Prostate gland (tissue), 2 donors: ENCODE data around the gene HDAC8. TPM values are rescaled to one million over a fixed set of nuclear protein-coding genes. Genes with fewer than 3 reads are reported as not detected.

Experiments used
- DNase-seq: peaks from one replicate; pipeline ENCODE4 v3.0.0-alpha.2; 2019; ENCODE audit warnings: low spot score
- H3K27ac ChIP-seq, 2 donors: fragments of 200-600 bp; sonication (generic); 2 replicates each; pipeline ENCODE4 v1.5.1; 2017 to 2019
- H3K27me3 ChIP-seq: fragments of 200-600 bp; sonication (generic); replicated peaks from 2 replicates; pipeline ENCODE4 v1.5.1; 2019; ENCODE audit not compliant: insufficient read depth
- H3K36me3 ChIP-seq, 2 donors: fragments of 200-600 bp; sonication (generic); 1 replicate in 1 of 2; 2 replicates in 1 of 2; pipeline versions ENCODE4 v1.5.1 to v1.8.1; 2017 to 2019
- H3K4me1 ChIP-seq: fragments of 200-600 bp; sonication (generic); replicated peaks from 2 replicates; pipeline ENCODE4 v1.5.1; 2019
- H3K4me3 ChIP-seq, 2 donors: fragments of 200-600 bp; sonication (generic); 2 replicates each; pipeline ENCODE4 v1.5.1; 2017 to 2019
- H3K9me3 ChIP-seq: fragments of 200-600 bp; sonication (generic); 2 replicates; pipeline ENCODE4 v1.5.1; 2017
- POLR2A ChIP-seq: fragments of 450-650 bp; IDR thresholded peaks from one replicate; pipeline ENCODE4 v1.6.1; 2016; ENCODE audit warnings: antibody characterized with exemption, mild to moderate bottlenecking
- POLR2AphosphoS5 ChIP-seq: sonication (generic); formaldehyde crosslinking; IDR thresholded peaks from one replicate; pipeline ENCODE4 v1.6.1; 2017; ENCODE audit warnings: antibody characterized with exemption
- WGBS: methylation state at CpG from one replicate; pipeline ENCODE4 v1.1.5; 2018; 5-methylcytosine and 5-hydroxymethylcytosine counted together
- intact Hi-C: fragments of 100-400 bp; cut with DNase I; formaldehyde crosslinking; loops from one replicate; pipeline ENCODE4 v1.14.2; 2022
- total RNA-seq, 2 donors: library from RNA; depleted of rRNA; stranded (reverse); fragments of >200 nt; gene quantifications; one replicate each; pipeline ENCODE4 v1.1.0, GENCODE V29; 2016
- TF ChIP-seq, protein P1 (sequence below), 4 experiments: fragments of 200-600 bp in 2 of 4; fragments of 450-650 bp in 2 of 4; sonication (generic) in 2 of 4; IDR thresholded peaks; 1 replicate in 3 of 4; 2 replicates in 1 of 4; pipeline ENCODE4 v1.5.1; 2016 to 2019; ENCODE audit warnings: antibody characterized with exemption in 4 of 4, mild to moderate bottlenecking in 2 of 4, moderate library complexity in 2 of 4

Gene HDAC8
- total RNA-seq, 2 donors from 2014 or later = 25.3 to 32.3 TPM

DNA sequence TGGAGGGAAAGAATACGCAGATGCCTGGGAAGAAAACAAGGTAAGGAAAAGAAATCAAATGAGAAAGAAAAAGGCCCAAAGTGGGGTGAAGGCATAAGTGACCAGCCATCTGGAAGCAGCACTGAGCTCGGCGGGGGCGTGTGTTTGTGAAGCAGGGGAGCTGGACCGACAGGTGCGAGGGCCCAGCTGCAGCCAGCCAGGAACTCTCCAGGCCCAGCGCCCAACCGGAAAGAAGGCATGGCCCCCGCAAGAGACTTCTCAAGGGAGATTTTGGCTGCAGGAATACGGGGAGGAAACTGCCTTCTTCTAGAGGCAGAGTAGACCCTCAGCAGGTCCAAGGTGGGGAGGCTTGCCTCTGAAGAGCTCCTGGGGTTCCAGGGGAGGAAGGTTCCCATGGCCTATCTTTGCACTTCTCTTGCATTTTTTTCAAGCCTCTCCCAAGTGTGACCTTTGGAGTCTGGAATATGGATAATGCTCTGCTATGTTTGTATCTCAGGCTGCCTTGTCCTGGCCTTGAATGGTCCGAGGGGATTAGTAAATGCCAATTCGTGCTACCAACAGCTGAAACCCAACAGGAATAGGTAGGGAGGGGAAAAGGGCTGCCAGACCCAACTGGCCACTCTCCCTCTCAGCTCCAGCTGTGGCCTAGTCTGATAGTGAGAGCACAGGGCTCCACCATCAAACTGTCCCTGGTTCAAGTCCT is 256.1 kb downstream of the HDAC8 start:
- H3K27ac ChIP-seq = no peak overlapping the region
- TF ChIP-seq POLR2AphosphoS5 (no peak), POLR2A (no peak)
- TF ChIP-seq, protein P1, sequence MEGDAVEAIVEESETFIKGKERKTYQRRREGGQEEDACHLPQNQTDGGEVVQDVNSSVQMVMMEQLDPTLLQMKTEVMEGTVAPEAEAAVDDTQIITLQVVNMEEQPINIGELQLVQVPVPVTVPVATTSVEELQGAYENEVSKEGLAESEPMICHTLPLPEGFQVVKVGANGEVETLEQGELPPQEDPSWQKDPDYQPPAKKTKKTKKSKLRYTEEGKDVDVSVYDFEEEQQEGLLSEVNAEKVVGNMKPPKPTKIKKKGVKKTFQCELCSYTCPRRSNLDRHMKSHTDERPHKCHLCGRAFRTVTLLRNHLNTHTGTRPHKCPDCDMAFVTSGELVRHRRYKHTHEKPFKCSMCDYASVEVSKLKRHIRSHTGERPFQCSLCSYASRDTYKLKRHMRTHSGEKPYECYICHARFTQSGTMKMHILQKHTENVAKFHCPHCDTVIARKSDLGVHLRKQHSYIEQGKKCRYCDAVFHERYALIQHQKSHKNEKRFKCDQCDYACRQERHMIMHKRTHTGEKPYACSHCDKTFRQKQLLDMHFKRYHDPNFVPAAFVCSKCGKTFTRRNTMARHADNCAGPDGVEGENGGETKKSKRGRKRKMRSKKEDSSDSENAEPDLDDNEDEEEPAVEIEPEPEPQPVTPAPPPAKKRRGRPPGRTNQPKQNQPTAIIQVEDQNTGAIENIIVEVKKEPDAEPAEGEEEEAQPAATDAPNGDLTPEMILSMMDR (IDR thresholded peaks at IDR 0.05) = no peak
- intact Hi-C loops = no loop called here
- H3K36me3 ChIP-seq = no peaks in the 10 kb centered on the region
- 65% methylated on average over 12 of the region's 12 CpGs for WGBS
- no peak for DNase-seq
- no peaks in the 10 kb centered on the region for H3K27me3 ChIP-seq
- no peak overlapping the region for H3K4me3 ChIP-seq
- H3K4me1 ChIP-seq = no peaks in the 10 kb centered on the region
- no peaks in the 10 kb centered on the region for H3K9me3 ChIP-seq

DNA sequence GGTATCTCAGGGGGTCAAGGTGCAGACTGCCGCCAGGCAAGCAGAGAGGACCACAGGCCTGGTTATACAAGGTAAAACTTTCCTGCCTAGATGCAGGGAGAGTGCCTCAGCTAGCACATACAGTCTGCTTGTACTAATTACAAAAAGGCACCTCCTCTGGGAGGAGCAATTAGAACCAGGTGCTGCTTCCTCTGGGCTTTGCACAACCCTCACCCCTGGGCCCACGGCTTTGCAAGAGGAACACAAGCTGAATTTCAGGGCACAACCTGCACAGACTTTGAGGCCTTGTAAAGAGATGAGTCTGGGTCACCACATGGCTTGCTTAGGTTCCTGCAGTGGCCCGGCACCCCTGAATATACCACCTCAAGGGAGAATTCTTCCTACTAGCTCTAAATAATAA is 257.8 kb downstream of the HDAC8 start:
- no peaks in the 10 kb centered on the region for H3K36me3 ChIP-seq
- no peak overlapping the region for H3K27ac ChIP-seq
- 100% methylated on average over 3 of the region's 3 CpGs for WGBS
- no peak for DNase-seq
- no peaks in the 10 kb centered on the region for H3K27me3 ChIP-seq
- TF ChIP-seq, protein P1 (IDR thresholded peaks at IDR 0.05) = no peak
- no peak for TF ChIP-seq POLR2A
- no peak for TF ChIP-seq POLR2AphosphoS5
- H3K4me3 ChIP-seq = no peak overlapping the region
- no peaks in the 10 kb centered on the region for H3K9me3 ChIP-seq
- intact Hi-C loops = no loop called here
- H3K4me1 ChIP-seq = no peaks in the 10 kb centered on the region

DNA sequence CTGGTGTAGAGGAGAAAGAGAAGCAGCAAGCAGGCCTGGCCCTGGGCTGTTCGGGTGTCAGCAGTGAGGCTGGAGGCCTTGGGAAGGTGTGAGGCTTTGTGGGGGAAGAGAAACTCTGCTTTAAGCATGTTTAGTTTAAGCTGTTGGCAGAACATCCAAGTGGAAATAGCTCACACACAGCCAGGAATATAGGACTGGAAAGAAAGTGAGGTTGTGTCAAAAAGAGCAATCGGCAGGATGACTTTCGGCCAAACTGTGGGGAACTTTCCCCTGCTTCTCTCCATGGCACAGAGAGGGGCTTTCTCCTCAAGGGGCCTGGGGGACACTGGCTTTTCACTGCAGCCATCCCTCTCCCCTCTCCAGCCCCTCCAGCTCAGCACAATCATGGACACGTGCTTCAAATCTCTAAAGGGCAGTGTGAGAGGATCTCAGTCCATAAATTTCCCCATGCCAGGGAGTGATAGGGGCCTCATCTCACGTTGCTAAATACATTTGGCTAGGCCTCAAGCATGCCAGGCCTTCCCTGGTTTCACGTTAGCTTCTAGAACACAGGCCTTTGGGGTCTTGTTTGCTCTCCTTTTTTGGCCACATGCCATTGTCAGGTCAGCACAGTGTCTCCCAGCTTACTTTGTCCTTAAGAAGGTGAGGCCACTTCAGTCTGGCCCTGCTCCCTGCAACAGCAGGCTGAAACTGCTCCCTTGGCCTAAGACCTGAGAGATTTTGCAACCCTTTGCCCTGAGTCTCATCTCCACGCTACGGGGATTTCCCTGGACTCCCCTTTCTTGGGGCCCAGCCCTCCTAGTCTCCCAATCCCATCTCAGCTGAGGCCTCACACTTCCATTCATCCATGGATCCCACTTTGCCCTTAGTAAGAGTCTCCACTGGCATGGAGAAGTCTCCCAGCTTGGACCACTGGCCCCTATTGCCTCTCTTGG is 258.7 kb downstream of the HDAC8 start:
- 41% methylated on average over 8 of the region's 8 CpGs for WGBS
- intact Hi-C loops = no loop called here
- no peaks in the 10 kb centered on the region for H3K36me3 ChIP-seq
- H3K4me3 ChIP-seq = no peak overlapping the region
- no peak for TF ChIP-seq POLR2A
- no peak for TF ChIP-seq POLR2AphosphoS5
- TF ChIP-seq, protein P1 (IDR thresholded peaks at IDR 0.05) = no peak
- no peaks in the 10 kb centered on the region for H3K27me3 ChIP-seq
- no peaks in the 10 kb centered on the region for H3K4me1 ChIP-seq
- DNase-seq = no peak
- no peaks in the 10 kb centered on the region for H3K9me3 ChIP-seq
- H3K27ac ChIP-seq = no peak overlapping the region

DNA sequence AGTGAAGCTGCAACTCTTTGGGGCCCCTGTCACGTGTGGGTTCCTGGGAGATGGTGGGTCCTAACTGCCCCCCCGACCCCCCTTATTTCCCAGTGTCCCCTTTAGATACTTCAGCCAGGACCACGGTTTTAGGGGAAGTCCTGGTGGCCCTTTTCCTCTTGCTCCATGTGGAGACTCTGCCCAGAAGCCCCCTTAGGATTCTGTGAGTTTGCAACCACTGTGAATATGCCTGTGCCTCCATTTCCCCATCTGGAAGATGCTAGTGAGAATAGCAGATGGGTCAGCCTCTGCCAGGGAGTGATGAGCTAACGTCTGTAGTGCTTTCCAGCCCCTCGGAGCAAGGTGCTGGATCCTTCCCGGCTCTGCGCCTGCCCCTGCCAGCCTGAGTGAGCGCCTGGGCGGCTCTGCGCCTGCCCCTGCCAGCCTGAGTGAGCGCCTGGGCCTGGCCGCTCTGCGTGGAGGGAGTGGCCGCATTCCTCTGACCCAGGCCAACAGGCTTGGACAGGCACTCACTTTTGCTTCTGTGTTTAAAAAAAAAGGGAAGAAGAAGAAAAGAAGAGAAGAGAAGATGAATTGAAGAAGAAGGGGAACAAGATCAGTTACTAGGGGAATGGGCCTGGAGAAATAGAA is 260.2 kb downstream of the HDAC8 start:
- H3K27ac ChIP-seq = no peak overlapping the region
- WGBS = 57% methylated on average over 12 of the region's 14 CpGs
- no peak for DNase-seq

More for the DNA sequence above, 260.2 kb downstream of the HDAC8 start:
- Histone ChIP-seq H3K27me3 (no peaks in the 10 kb centered on the region), H3K36me3 (no peaks in the 10 kb centered on the region), H3K4me3 (no peak overlapping the region), H3K9me3 (no peaks in the 10 kb centered on the region), H3K4me1 (no peaks in the 10 kb centered on the region)
- intact Hi-C loops = no loop called here
- TF ChIP-seq POLR2AphosphoS5 (no peak), POLR2A (no peak)
- TF ChIP-seq, protein P1 (IDR thresholded peaks at IDR 0.05) = no peak
